OCI-LY3 (cell line): Measurements from ENCODE around the gene HIGD1A.

Experiments
- CTCF ChIP-seq: fragments of 200-600, 300-600 bp; sonication (generic); IDR thresholded peaks from 2 replicates; pipeline ENCODE4 v1.5.1; 2014; ENCODE audit warnings: antibody characterized with exemption, low read length, low read depth
- EZH2phosphoT487 ChIP-seq: fragments of 200-600 bp; shearing (Covaris generic); IDR thresholded peaks from 2 replicates; pipeline ENCODE4 v1.6.1; 2018; ENCODE audit warnings: antibody characterized with exemption, mixed run types, low read depth

GRCh38 chr3:42745776-42746454 is 58.4 kb downstream of the HIGD1A start:
- TF ChIP-seq CTCF (no peak), EZH2phosphoT487 (no peak)
